Measurements from ENCODE around the gene ZNF326. TPM values are rescaled to one million over a fixed set of nuclear protein-coding genes. Genes with fewer than 3 reads are reported as not detected.

ZNF326 gene
- total and polyA plus RNA-seq, 2 of the 4 experiments (the other 2 are of a cell fraction): 4.5 to 17.0 TPM

DNA sequence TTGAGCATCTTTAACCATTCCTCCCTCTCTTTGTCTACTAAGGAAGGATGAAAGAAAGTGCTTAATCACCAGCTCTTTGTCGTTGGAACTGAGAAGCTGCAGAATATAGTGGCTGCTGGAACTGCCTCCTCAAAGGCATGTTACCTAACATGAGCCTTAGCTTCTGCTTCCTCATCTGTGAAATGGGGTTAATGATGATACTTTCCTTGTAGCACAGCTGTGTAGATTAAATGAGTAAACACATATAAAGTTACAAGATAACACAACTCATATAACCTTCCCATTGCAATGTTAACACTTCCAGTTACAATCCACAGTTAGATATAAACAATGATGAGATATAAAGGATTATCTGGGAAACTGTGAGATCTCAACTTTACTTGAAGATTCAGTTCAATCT is 48.4 kb upstream of the ZNF326 start:
- POLR2A ChIA-PET (ENCODE audit: unreplicated experiment): interaction anchor here (0.6 kb wide), 1 partner anchor 1887 kb away, joined by 6 read pairs; no protein-coding TSS in a partner anchor
- CTCF ChIA-PET: no interaction called here
- in situ Hi-C loops (cut with MboI; ENCODE audit: low sequenced_read_pairs): no loop called here

More for the DNA sequence above, 48.4 kb upstream of the ZNF326 start:
- no CpG with 5 or more reads among the region's 1 CpG for WGBS, 2 experiments (ENCODE audit: extremely low coverage in 2 of 2, insufficient read length in 1 of 2)
- Histone ChIP-seq H3K14ac (replicated peaks; ENCODE audit: low read depth, low read length) (0 out of 2 replicates have a peak overlapping the region, but pooled peaks have one; percentile 37), H3K4ac (ENCODE audit: low read depth, low read length) (peak overlapping the region; percentile 20; the same call in 1 of the 2 replicates), H3K79me1 (ENCODE audit: low read depth in 1 of 2, low read length in 2 of 2) (no peaks in the 10 kb centered on the region), H3K4me3 (ENCODE audit: insufficient read depth, low read depth, low read length) (no peak overlapping the region), H4K20me1 (ENCODE audit: insufficient read depth, low read length) (no peaks in the 10 kb centered on the region), H2BK15ac (ENCODE audit: low read depth, low read length) (peak overlapping the region; percentile 7; the same call in 2 of the 3 replicates), H3K18ac (ENCODE audit: low read depth, low read length) (no peak overlapping the region; the same call in 1 of the 2 replicates), H2AK5ac (ENCODE audit: low read depth, low read length) (peak overlapping the region; percentile 43; the same call in 1 of the 2 replicates), H4K5ac (ENCODE audit: low read depth, low read length) (no peak overlapping the region), H3K4me1 (ENCODE audit: control insufficient read depth, insufficient read depth, low read length) (peaks cover 21% of the 10 kb centered on the region), H3K9ac (ENCODE audit: low read depth, low read length) (no peak overlapping the region), H3K4me2 (ENCODE audit: low read depth, low read length) (no peak overlapping the region), H4K8ac (ENCODE audit: low read depth in 2 of 2, low read length in 2 of 2) (peak overlapping the region in 1 of 2 experiments; percentile 50; a peak in 2 of 4 replicates), H2AFZ (replicated peaks; ENCODE audit: low read length, poor library complexity) (no peak overlapping the region), H2BK120ac (ENCODE audit: low read depth, low read length) (peak overlapping the region; percentile 52; the same call in 1 of the 2 replicates), H3K9me1 (ENCODE audit: insufficient read depth, low read length) (peaks cover 19% of the 10 kb centered on the region), H2BK5ac (ENCODE audit: low read depth, low read length, poor library complexity, severe bottlenecking) (peak overlapping the region; percentile 65), H2AK9ac (replicated peaks; ENCODE audit: low read depth, low read length, poor library complexity) (no peak overlapping the region), H3K36me3 (ENCODE audit: control insufficient read depth, insufficient read depth, low read length) (no peaks in the 10 kb centered on the region), H3K23ac (ENCODE audit: low read depth, low read length) (peak overlapping the region; percentile 68; the same call in 1 of the 2 replicates), H2BK20ac (ENCODE audit: low read depth, low read length) (peak overlapping the region; percentile 38; the same call in 1 of the 2 replicates), H3K27me3 (ENCODE audit: control insufficient read depth, insufficient read depth, low read length) (no peaks in the 10 kb centered on the region), H3K27ac (ENCODE audit: insufficient read depth, low read length) (peak overlapping the region; percentile 53; the same call in 1 of the 2 replicates), H3K9me3 (ENCODE audit: control insufficient read depth, insufficient read depth, low read length) (peaks cover 2% of the 10 kb centered on the region), H4K91ac (ENCODE audit: insufficient read depth, low read depth, low read length) (peak overlapping the region; percentile 59; the same call in 1 of the 2 replicates), H3K56ac (ENCODE audit: extremely low read depth, insufficient read depth, low read length) (peak overlapping the region; percentile 38; the same call in 1 of the 2 replicates)
- no peak; the same call in 1 of the 2 replicates for ATAC-seq (ENCODE audit: low read depth)
- no peak for TF ChIP-seq NFE2L2 (IDR thresholded peaks at IDR 0.05; ENCODE audit: low read depth, low read length)
- no peak for TF ChIP-seq MXI1 (IDR thresholded peaks at IDR 0.05; ENCODE audit: borderline replicate concordance, low read depth, low read length)
- no peak for TF ChIP-seq POLR2A (IDR thresholded peaks at IDR 0.05; ENCODE audit: low read depth, low read length)
- no peak for TF ChIP-seq MAFK (IDR thresholded peaks at IDR 0.05; ENCODE audit: low read depth, low read length)
- TF ChIP-seq, protein P1, sequence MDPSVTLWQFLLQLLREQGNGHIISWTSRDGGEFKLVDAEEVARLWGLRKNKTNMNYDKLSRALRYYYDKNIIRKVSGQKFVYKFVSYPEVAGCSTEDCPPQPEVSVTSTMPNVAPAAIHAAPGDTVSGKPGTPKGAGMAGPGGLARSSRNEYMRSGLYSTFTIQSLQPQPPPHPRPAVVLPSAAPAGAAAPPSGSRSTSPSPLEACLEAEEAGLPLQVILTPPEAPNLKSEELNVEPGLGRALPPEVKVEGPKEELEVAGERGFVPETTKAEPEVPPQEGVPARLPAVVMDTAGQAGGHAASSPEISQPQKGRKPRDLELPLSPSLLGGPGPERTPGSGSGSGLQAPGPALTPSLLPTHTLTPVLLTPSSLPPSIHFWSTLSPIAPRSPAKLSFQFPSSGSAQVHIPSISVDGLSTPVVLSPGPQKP (IDR thresholded peaks at IDR 0.05; ENCODE audit: borderline replicate concordance, low read depth, low read length): no peak
- no peak for TF ChIP-seq CTCF (conservative IDR thresholded peaks at IDR 0.05; ENCODE audit: low read depth, low read length)
- TF ChIP-seq FOS (IDR thresholded peaks at IDR 0.05; ENCODE audit: low read depth, low read length): no peak
- no peak for TF ChIP-seq SMC3 (IDR thresholded peaks at IDR 0.05; ENCODE audit: low read depth, low read length)
- TF ChIP-seq RAD21 (IDR thresholded peaks at IDR 0.05; ENCODE audit: low read length): no peak
- no peak for TF ChIP-seq MAZ (IDR thresholded peaks at IDR 0.05; ENCODE audit: borderline replicate concordance, low read depth, low read length)
- no peak for TF ChIP-seq BHLHE40 (IDR thresholded peaks at IDR 0.05; ENCODE audit: low read depth, low read length)
- peak; percentile 22 for DNase-seq
- no TSS peak for BruUV-seq (replicated peaks)
- dilution Hi-C loops (cut with HindIII; ENCODE audit: low sequenced_read_pairs, unreplicated experiment) (no loop called here), intact Hi-C loops (cut with micrococcal nuclease) (no loop called here)
